Measurements from ENCODE around the gene DAGLA. TPM values are rescaled to one million over a fixed set of nuclear protein-coding genes. Genes with fewer than 3 reads are reported as not detected.

Gene DAGLA
- total and polyA plus RNA-seq, 2 donors (not counting 3 experiments of a cell fraction or from before 2014, with no cell fraction given), result 2.5 to 4.7 TPM

- ChIA-PET POLR2A (no interaction called here), CTCF (interaction anchor here (2.8 kb wide), 1 partner anchor 9 kb away, joined by 12 read pairs; no protein-coding TSS in a partner anchor)
- FAIRE-seq (no peak), DNase-seq (ENCODE audit: low read depth, low spot score) (no peak)
- Histone ChIP-seq H3K9ac (replicated peaks; ENCODE audit: extremely low read depth, insufficient read depth, low read length) (no peak overlapping the region), H3K4me1 (ENCODE audit: control insufficient read depth, extremely low read depth, insufficient read depth, low read length) (no peaks in the 10 kb centered on the region), H3K27ac (ENCODE audit: insufficient read depth, low read depth, low read length) (no peak overlapping the region), H3K79me2 (ENCODE audit: control insufficient read depth, insufficient read depth, low read length) (no peaks in the 10 kb centered on the region), H3K9me1 (replicated peaks; ENCODE audit: control insufficient read depth, extremely low read depth, insufficient read depth, low read length) (no peaks in the 10 kb centered on the region), H3K9me3 (replicated peaks; ENCODE audit: control insufficient read depth, insufficient read depth, low read length) (no peaks in the 10 kb centered on the region), H4K20me1 (replicated peaks; ENCODE audit: control insufficient read depth, extremely low read depth, insufficient read depth, low read length) (no peaks in the 10 kb centered on the region), H2AFZ (ENCODE audit: low read depth, low read length) (no peak overlapping the region), H3K4me2 (ENCODE audit: insufficient read depth, low read length) (no peak overlapping the region), H3K4me3 (replicated peaks in 1 of 3; ENCODE audit: insufficient read depth in 1 of 3, low read depth in 1 of 3, low read length in 3 of 3) (no peak overlapping the region), H3K36me3 (ENCODE audit: control insufficient read depth in 2 of 2, extremely low read depth in 1 of 2, insufficient read depth in 2 of 2, low read length in 2 of 2) (no peaks in the 10 kb centered on the region), H3K27me3 (ENCODE audit: control insufficient read depth in 2 of 2, insufficient read depth in 2 of 2, low read length in 2 of 2) (no peaks in the 10 kb centered on the region)
- TF ChIP-seq GATA2 (IDR thresholded peaks at IDR 0.05; ENCODE audit: insufficient read depth, insufficient read length, low read depth, low read length) (no peak), POLR2AphosphoS5 (IDR thresholded peaks at IDR 0.05; ENCODE audit: insufficient read depth, low read depth, low read length) (no peak), EZH2 (IDR thresholded peaks at IDR 0.05; ENCODE audit: borderline replicate concordance, low read depth, low read length, severe bottlenecking) (no peak), CTCF (IDR thresholded peaks at IDR 0.05; ENCODE audit: extremely low read depth in 1 of 2, insufficient read depth in 1 of 2, low read depth in 1 of 2, low read length in 2 of 2) (no peak), FOS (IDR thresholded peaks at IDR 0.05; ENCODE audit: borderline replicate concordance, insufficient read depth, low read length) (no peak), JUN (IDR thresholded peaks at IDR 0.05; ENCODE audit: borderline replicate concordance, insufficient read depth, insufficient read length, low read depth) (no peak), POLR2A (IDR thresholded peaks at IDR 0.05; ENCODE audit: low read depth, low read length) (no peak), MAX (IDR thresholded peaks at IDR 0.05; ENCODE audit: insufficient read depth, insufficient read length) (no peak), MYC (IDR thresholded peaks at IDR 0.05; ENCODE audit: low read depth, low read length) (no peak)
- BruUV-seq (replicated peaks), result no TSS peak
- dilution Hi-C loops (cut with MboI; ENCODE audit: extremely low pct_ligation_motif_present, low sequenced_read_pairs) (no loop called here), intact Hi-C loops (cut with micrococcal nuclease) (no loop called here)
Measured at GRCh38 chr11:61739413-61739812, 59.2 kb downstream of the DAGLA start.

All from endothelial cell of umbilical vein (primary cell).